Measurements from ENCODE around the gene SOX18.
"Not testable (repeated sequence)": the region's sequence is repeated elsewhere in the genome, so short reads cannot be mapped to it uniquely, and the experiment has no call there.

SOX18 gene

GRCh38 chr20:64049060-64049877, at the start of gene SOX18:
TSS of gene SOX18 (minus strand) at chr20:64049639. CDS start at chr20:64049516, 123 bp downstream.
- no peak for DNase-seq (ENCODE audit: low spot score)

GRCh38 chr20:64098471-64099013, 49.1 kb upstream of the SOX18 start:
- DNase-seq (ENCODE audit: low spot score) = no peak

DNA sequence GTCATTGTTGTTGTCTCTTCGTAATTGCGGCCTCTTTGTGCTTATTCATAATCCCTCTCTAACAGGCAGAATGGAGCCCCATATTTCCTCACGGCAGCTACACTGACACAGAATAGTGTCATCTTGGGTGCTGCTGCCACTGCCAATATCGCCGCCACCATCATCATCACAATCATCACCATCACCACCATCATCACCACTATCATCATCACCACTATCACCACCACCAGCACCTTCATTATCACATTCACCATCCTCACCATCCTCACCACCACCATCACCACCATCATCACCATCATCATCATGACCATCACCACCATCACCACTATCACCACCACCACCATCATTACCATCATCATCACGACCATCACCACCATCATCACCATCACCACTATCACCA, 47.1 kb upstream of the SOX18 start:
- no peak for DNase-seq (ENCODE audit: low spot score)

DNA sequence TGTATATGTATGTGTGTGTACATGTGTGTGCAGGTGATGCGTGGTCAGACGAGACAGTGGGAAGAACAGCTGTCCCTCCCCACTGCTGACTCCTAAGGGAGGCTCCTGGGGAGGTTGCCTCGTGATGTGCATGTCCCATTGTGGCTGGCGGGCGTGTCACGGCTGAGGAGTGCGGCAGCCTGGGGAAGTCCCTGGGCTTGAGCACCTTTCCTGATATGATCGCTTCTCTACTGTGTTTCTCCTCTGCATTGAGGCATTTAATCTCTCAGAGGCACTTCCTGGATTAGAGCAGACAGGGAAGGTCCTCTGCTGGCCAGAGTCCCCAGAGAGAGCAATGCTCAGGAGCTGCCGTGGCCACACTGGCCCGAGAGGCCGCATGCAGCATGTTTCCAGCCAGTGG, 46.5 kb upstream of the SOX18 start:
- DNase-seq (ENCODE audit: low spot score) = no peak

- DNase-seq (ENCODE audit: low spot score) = no peak
Measured at GRCh38 chr20:64095455-64095854, 46.0 kb upstream of the SOX18 start.

- no peak for DNase-seq (ENCODE audit: low spot score)
Measured at GRCh38 chr20:64093013-64093503, 43.6 kb upstream of the SOX18 start.

DNA sequence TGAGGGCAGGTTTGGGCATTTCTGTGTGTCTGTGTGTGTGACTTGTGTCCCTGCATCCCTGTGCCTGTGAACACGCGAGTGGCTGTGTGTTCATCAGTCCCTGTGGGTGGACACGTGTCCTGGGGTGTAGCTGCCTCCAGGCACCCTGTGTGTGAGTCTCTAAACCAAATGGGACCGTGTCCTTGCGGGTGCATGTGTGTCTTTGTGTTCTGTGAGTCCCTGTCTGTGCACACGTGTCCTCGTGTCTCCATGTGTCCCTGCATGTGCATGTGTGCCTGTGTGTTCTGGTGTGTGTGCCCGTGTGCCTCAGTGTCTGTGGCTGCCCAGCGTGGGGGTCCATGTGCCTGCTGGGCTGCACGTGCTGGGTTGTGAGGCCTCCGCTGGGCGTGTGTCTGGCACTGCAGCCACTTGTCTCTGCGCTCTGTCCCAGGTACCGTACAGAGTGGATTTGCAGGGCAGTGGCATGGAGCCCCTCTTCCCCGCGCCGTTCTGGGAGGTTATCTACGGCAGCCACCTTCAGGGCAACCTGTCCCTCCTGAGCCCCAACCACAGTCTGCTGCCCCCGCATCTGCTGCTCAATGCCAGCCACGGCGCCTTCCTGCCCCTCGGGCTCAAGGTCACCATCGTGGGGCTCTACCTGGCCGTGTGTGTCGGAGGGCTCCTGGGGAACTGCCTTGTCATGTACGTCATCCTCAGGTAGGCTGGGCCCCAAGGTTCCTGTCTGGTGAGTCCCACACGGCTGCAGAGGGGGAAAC, 43.0 kb upstream of the SOX18 start:
- DNase-seq (ENCODE audit: low spot score) = no peak

GRCh38 chr20:64091770-64092169, 42.3 kb upstream of the SOX18 start:
- DNase-seq (ENCODE audit: low spot score) = no peak

DNA sequence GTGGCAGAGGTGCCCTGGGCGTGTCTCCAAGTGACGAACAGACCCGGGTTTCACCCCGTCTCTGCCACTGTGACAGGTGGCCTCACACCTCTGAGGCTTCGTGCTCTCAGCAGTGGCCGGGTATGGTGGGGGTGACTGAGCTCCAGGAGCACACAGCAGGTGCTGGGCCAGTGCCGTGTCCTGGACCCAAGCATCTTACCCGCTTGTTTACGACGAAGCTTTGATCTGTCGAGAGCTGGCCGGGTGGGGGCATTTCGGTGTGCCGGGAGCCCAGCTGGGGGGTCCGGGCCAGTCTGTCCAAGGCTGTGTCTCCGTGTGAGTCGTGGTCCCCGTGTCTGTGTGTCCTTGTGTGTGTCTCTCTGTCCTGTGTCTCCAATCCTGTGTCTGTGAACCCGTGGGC, 41.9 kb upstream of the SOX18 start:
- DNase-seq (ENCODE audit: low spot score) = no peak

DNA sequence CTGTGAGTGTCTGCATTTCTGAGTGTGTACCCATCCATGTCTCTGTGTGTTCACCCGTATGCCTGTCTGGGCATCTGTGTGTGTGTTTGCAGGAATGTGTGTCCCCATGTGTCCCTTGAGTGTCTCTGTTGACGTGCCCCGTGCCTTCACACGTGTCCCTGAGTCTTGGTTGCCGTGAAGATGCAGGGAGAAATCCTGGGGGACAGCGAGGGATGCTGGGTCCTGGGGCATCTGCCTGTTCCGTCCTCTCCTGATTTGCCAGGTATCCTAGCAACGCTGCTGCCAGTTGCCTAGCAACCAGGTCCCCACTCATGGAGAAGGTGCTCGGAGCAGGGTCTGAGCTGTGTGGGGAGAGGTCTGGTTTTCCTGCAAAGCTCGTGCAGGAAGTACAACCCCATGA, 40.7 kb upstream of the SOX18 start:
- DNase-seq (ENCODE audit: low spot score) = no peak

GRCh38 chr20:64088586-64088985, 39.1 kb upstream of the SOX18 start:
- not testable (repeated sequence) for DNase-seq (ENCODE audit: low spot score)

GRCh38 chr20:64087226-64087825, 37.9 kb upstream of the SOX18 start:
- DNase-seq (ENCODE audit: low spot score) = not testable (repeated sequence)

DNA sequence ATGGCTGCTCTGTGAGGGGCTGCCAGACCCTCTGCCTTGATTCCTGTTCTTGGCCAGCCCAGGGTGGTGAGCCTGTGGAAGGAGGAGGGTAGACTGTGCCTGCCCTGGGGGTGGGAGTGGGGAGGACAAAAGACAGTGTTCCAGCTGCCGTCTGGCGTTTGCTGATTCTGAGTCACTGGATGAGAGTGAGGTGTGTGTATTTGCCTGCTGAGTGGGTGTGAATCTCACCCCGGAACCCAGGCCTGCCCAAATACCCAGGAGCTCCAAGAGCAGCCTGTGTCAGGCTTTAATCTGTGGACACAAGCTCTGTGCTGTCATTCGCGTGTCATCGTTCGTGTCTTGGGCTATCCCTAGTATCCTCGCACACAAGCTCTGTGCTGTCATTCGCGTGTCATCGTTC, 37.4 kb upstream of the SOX18 start:
- DNase-seq (ENCODE audit: low spot score) = no peak

GRCh38 chr20:64084685-64085152, 35.3 kb upstream of the SOX18 start:
- no peak for DNase-seq (ENCODE audit: low spot score)

- DNase-seq (ENCODE audit: low spot score) = no peak
Measured at GRCh38 chr20:64083804-64084684, 34.6 kb upstream of the SOX18 start, which contains the start of gene LKAAEAR1. TSS of gene LKAAEAR1 (minus strand) at chr20:64084398. CDS start at chr20:64084219, 179 bp downstream.

GRCh38 chr20:64083378-64083803, 34.0 kb upstream of the SOX18 start:
- no peak for DNase-seq (ENCODE audit: low spot score)

- no peak for DNase-seq (ENCODE audit: low spot score)
Measured at GRCh38 chr20:64082820-64083377, 33.5 kb upstream of the SOX18 start.

GRCh38 chr20:64082126-64082731, 32.8 kb upstream of the SOX18 start:
- DNase-seq (ENCODE audit: low spot score) = no peak

GRCh38 chr20:64081624-64081964, 32.2 kb upstream of the SOX18 start:
- DNase-seq (ENCODE audit: low spot score) = no peak

DNA sequence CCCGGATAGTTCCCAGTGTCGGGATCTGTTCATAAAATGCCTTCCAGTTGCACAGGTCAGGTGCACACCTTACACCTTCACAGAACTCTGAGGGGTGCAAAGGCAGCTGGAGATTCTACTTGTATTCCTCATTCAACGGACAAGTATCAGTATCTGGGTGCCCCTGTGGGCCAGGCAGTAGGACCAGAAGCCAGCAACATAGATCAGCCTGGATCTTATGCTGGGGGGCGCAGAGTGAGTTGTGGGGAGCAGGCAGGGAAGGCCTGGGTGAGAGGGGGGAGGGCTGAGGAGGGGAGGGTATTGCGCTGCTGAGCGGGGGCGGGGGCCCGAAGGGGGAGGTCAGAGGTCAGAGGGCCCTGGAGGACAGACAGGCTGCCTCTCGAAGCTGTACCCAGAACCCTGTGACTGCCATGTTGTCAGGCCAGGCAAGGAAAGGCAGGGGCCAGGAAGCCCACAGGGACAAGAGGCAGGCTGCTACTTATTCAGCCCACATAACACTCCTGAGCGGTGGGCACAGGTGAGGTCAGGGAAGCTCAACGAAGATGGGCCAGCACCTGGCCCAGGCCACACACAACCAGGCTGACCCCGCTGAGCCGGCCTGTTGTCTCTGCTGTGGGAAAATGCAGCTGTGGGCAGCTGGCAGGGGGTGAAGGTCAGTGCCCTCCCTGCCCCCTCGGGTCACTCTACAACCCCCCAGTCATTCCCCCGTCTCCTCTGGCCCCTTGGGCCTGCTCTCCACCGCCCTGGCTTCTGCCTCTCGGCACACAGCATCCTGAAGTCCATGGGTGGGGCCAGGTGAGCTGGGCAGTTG, 31.6 kb upstream of the SOX18 start:
- no peak for DNase-seq (ENCODE audit: low spot score)
